ENCODE measurements around the gene PTTG2.

- TF ChIP-seq CTCF (IDR thresholded peaks at IDR 0.05) (no peak), POLR2A (IDR thresholded peaks at IDR 0.05) (no peak)
These were observed 45.7 kb upstream of the PTTG2 start for GRCh38 chr4:37914539-37914938.

Data from tibial nerve (tissue), 3 donors.